NCI-H460 (cell line): ENCODE data around the gene MTR. TPM values are rescaled to one million over a fixed set of nuclear protein-coding genes. Genes with fewer than 3 reads are reported as not detected.

Experiments used
- DNase-seq: peaks from one replicate; pipeline ENCODE4 v3.0.0-alpha.2; 2016; ENCODE audit warnings: low read depth; ENCODE audit errors: extremely low read depth
- polyA plus RNA-seq: library from polyadenylated mRNA; depleted of rRNA; stranded (reverse); fragments of >200 nt; gene quantifications from 2 replicates; pipeline ENCODE4 v1.2.3, GENCODE V29; 2014; cell fraction: nucleus; rRNA removed
- total RNA-seq: library from RNA; depleted of rRNA; stranded (reverse); fragments of >200 nt; shearing (Covaris generic); gene quantifications from 2 replicates; pipeline ENCODE4 v1.2.3, GENCODE V29; 2014; rRNA removed

MTR gene
- total RNA-seq = 26.4 and 29.4 TPM in 2 replicates
- 34.1 and 36.7 TPM in 2 replicates for polyA plus RNA-seq

GRCh38 chr1:236795035-236795756 lies at the start of gene MTR:
Gene MTR, plus strand, starts transcription at chr1:236795292. Its CDS starts 412 bp downstream, at chr1:236795704.
- peak; percentile 99 for DNase-seq

- DNase-seq = no peak
Observed at GRCh38 chr1:236746785-236747184, 48.3 kb upstream of the MTR start.

GRCh38 chr1:236747311-236747985 lies 47.6 kb upstream of the MTR start:
- DNase-seq = no peak

- no peak for DNase-seq
Observed at GRCh38 chr1:236748268-236748870, 46.7 kb upstream of the MTR start.

- no peak for DNase-seq
Observed at GRCh38 chr1:236750928-236751327, 44.2 kb upstream of the MTR start.

GRCh38 chr1:236751385-236751784 lies 43.7 kb upstream of the MTR start:
- no peak for DNase-seq

GRCh38 chr1:236751935-236752334 lies 43.2 kb upstream of the MTR start:
- no peak for DNase-seq

- DNase-seq = peak; percentile 69
Observed at GRCh38 chr1:236753516-236753915, 41.6 kb upstream of the MTR start.

- no peak for DNase-seq
Observed at GRCh38 chr1:236753964-236754363, 41.1 kb upstream of the MTR start.

- DNase-seq = no peak
Observed at GRCh38 chr1:236754525-236755210, 40.4 kb upstream of the MTR start.

GRCh38 chr1:236757640-236758039 lies 37.5 kb upstream of the MTR start:
- DNase-seq = no peak

- peak; percentile 56 for DNase-seq
Observed at GRCh38 chr1:236759252-236759859, 35.7 kb upstream of the MTR start.

- DNase-seq = no peak
Observed at GRCh38 chr1:236760480-236760879, 34.6 kb upstream of the MTR start.

- DNase-seq = no peak
Observed at GRCh38 chr1:236760986-236761385, 34.1 kb upstream of the MTR start.

- no peak for DNase-seq
Observed at GRCh38 chr1:236761397-236762132, 33.5 kb upstream of the MTR start.

GRCh38 chr1:236762410-236762809 lies 32.7 kb upstream of the MTR start:
- no peak for DNase-seq

GRCh38 chr1:236765831-236766230 lies 29.3 kb upstream of the MTR start:
- DNase-seq = no peak

GRCh38 chr1:236766506-236766905 lies 28.6 kb upstream of the MTR start:
- DNase-seq = no peak

GRCh38 chr1:236767276-236767675 lies 27.8 kb upstream of the MTR start:
- DNase-seq = no peak

- DNase-seq = no peak
Observed at GRCh38 chr1:236768601-236769000, 26.5 kb upstream of the MTR start.
